HG02938 (cell line): ENCODE data around the gene ATG7.
A peak's percentile ranks its signal among the peaks of the same experiment; 100 is the strongest.
"Not testable (repeated sequence)": the region's sequence is repeated elsewhere in the genome, so short reads cannot be mapped to it uniquely, and the experiment has no call there.

ENCODE experiments used
- ATAC-seq: cut with Tn5 transposase; IDR thresholded peaks from one replicate; pipeline ENCODE4 v1.9.1; 2021; ENCODE audit warnings: mild to moderate bottlenecking, moderate library complexity; ENCODE audit not compliant: unreplicated experiment

ATG7 gene

GRCh38 chr3:11251807-11252176 lies 20.4 kb upstream of the ATG7 start:
- no peak for ATAC-seq

GRCh38 chr3:11254876-11255275 lies 17.3 kb upstream of the ATG7 start:
- ATAC-seq, result no peak

DNA sequence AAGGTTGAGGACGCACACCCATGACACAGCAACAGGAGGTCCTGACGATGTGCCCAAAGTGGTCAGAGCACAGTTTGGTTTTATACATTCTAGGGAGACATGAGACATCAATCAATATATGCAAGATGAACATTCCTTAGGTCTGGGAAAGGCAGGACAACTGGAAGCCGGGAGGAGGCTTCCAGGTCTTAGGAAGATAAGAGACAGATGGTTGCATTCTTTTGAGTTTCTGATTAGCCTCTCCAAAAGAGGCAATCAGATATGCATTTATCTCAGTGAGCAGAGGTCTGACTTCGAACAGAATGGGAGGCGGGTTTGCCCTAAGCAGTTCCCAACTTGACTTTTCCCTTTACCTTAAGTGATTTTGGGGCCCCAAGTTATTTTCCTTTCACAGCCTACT lies 16.7 kb upstream of the ATG7 start:
- not testable (repeated sequence) for ATAC-seq

GRCh38 chr3:11258958-11259357 lies 13.2 kb upstream of the ATG7 start:
- ATAC-seq, result no peak

GRCh38 chr3:11260460-11260859 lies 11.7 kb upstream of the ATG7 start:
- no peak for ATAC-seq

DNA sequence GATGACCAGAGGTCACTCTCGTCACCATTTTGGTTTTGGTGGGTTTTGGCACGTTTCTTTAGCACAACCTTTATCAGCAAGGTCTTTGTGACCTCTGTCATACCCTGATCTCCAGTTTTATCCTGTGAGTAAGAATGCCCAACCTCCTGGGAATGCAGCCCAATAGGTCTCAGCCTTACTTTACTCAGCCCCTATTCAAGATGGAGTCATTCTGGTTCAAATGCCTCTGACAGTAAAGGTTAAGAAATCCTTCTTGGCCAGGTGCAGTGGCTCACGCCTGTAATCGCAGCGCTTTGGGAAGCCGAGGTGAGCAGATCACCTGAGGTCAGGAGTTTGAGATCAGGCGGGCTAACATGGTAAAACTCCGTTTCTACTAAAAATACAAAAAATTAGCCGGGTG lies 3.2 kb upstream of the ATG7 start:
- no peak for ATAC-seq

DNA sequence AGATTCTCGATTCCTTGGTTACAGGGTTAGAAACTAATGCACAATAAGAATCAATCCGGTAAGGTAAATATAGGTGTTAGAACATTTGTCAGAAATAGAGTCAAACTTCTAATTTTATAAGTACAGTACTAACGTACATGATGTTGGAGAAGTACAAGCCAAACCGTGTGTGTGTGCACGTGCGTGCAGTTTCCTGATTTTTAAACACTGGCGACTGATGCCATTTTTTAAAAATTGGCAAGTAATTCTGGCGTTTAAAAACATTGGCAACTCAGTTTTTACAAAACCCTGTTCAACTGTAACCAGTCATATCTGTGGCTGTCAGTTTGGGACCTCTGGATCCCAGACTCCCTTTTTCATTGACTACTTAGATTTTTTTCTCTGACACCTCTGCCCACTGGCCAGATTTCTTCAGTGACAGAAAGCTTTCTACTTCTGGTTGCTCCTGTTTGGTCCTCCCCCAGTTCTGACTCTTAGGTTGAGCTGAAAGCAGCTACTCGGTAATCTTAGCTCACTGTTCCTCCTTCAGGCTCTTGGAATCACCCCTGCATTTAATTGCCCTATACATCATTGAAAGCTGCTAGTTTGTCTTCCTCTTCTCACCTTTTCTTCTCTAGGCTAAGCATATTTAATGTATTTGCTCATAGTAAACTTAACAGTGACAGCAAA lies 843 bp downstream of the ATG7 start:
- ATAC-seq, result no peak

DNA sequence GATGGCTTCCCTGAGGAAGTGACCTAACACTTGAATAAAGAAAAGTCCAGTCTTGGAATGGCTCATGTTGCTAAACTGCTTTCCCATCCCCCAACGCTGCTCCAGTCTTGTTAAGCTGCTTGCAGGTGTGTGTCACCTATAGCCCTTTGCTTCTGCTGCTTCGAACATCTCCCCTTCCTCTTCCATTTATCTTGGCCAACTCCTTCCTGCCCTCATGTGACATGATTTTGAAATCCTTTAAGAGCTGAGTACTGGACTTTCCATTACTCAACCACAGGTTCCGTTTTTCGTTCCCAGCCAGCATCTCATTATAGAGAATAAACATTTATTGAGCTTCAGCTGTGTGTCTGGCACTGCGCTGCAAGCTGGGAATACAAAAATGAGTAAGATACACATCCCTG lies 1.7 kb downstream of the ATG7 start:
- no peak for ATAC-seq

DNA sequence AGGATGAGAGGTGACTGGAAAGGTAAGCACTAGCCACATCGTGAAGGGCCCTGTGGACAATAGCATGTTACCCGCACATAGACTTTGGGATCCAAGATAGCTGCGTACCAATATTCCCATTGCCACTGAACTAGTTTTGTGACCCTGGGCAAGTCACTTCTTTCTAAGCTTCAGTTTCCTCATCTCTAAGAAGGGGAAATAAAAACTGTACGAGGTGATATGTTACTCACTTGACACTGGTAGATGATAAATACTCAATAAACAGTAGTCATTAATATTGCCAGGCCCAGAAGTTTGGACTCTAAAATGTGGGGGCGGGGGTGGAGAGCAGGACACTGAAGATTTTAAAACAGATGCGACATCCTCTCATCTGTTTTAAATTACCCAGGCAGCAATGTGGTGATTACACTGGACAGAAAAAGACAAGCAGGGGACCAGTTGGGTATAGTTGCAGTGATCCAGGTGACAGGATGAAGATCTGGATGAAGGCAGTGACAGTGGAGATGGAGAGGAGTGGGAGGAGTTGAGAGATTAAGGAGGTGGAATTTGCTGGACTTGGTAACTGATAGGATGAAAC lies 2.5 kb downstream of the ATG7 start:
- ATAC-seq, result no peak

DNA sequence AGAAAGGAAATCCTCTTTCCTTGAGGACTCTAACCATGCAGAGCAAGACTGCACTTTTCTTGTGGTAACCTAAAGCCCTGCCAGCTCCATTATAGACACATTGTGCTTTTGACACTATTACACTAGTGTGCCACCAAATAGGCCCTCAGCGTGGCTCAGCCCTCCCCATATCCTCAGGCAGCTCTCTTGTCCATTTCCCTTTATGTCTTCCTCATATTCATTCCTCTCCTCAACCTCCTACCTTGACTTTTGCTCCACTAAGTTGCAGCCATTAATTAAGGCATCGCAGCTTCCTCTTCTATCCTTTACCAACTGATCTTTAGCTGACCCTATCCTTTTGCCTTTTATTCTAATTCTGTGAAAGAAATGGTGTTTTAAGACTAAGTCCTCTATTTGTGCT lies 3.7 kb downstream of the ATG7 start:
- no peak for ATAC-seq

DNA sequence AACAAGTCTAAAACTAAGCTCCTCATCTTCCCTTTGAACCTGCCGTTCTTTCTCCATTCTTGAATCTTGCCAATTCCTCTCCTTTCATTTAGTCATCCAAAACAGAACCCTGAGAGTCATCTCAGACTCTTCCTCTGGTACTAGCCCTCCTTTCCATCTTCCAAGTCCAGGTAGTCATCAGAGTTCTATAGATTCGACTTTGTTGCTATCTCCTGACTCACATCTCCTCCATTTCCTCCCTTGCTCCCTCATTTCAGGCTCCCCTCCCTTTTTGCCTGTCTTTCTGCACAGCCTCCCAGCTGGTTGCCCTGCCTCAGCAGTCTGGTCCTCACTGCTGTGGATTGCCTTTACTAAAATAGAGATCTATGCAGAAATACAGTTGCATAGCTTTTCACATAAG lies 4.7 kb downstream of the ATG7 start:
- no peak for ATAC-seq

DNA sequence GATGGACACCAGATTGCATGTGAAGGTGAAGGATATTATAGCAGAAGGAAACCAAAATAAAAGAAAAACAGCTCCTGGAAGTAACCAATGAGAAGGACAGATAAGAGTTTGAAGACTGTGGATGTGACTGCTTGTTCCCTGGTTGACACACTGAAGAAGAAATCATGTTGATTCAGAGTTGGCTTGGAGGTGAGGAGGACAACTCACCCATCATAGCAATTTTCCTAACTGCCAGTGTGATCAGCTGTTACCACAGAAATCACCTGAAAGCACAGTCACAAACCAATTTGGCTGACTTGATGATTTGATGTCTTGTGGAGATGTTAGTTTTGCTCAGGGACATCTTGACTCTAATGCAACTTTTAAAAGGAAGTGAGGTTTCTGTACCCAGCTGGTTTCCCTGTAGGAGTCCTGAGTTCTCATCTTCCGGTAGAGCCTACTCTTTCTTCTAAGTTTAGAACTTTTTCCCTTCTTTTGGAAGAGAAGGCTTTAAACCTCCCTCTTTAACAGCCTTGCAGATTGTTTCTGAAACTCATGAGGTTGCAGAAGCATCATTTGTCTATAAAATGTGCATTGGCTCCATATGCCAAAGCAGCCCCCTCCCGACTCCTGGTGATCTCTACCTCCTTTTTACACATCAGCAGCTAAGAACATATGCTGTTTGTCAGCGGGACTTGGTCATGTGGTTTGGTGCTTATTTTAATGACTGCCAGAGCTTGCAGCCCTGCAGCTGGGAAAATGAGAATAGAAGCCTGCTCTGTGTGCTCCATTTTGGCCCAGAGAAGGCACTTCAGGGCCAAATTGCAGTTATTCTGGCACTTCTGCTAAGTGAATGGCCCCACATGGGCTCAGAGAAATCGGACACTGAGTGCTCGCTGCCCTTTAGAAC lies 10.3 kb downstream of the ATG7 start:
- no peak for ATAC-seq

DNA sequence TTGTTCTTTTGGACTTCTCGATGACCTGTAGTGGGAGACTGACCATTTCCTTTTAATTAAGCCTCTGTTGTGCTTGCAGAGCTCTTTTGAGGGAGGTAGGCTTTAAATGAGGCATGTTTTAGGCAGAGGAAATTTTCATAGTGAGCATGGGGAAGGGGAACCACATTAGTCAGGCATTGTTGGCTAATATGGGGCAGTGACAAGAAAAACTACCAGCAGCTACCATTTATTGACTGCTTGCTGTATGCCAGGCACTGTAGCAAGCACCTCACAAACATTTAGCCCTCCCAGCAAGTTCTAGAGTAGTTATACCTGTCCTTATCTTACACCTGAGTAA lies 10.9 kb downstream of the ATG7 start:
- ATAC-seq, result no peak

GRCh38 chr3:11284011-11284410 lies 11.8 kb downstream of the ATG7 start:
- ATAC-seq, result no peak

GRCh38 chr3:11285471-11285870 lies 13.3 kb downstream of the ATG7 start:
- no peak for ATAC-seq

DNA sequence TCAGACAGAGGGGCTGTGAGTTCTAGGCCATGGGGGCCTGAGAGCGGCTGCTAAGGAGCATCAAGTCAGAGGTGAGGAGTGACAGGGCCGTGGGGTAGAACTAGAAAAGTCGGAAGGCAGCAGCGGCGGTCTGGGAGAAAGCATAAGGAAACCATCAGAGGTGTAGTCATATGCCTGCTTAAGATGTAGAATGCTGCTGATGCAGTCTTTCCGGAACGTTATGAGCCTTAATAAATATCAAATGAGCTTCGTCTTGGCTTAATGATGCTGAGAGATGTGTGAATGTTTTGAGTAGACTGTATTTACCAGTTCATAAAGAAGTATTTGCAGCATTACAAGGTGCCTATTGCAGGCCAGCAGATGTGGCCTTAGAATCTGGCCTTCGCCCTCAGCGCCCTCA lies 15.2 kb downstream of the ATG7 start:
- ATAC-seq, result no peak

GRCh38 chr3:11288021-11288491 lies 15.9 kb downstream of the ATG7 start:
- no peak for ATAC-seq

GRCh38 chr3:11288786-11289637 lies 16.8 kb downstream of the ATG7 start:
- ATAC-seq, result peak; percentile 73

DNA sequence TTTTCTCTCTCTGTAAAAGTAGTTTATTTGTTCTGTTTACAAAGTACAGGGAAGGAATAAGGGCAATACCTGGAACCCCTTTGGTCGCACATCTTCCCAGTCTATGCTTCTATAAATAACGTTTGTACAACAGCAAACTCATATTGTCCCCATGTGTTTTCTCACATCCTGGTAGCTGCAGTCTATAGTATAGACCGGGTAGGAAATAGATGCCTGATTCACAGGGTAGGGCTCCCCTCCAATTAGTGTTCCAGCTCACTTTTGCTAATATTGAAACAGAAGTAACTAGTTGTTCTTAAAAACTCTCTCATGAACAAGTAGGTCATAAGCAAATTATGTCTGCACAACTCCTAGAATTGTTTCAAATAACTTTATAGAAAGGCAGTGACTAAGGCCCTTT lies 17.7 kb downstream of the ATG7 start:
- no peak for ATAC-seq

GRCh38 chr3:11290743-11291680 lies 18.8 kb downstream of the ATG7 start:
- ATAC-seq, result no peak
